ENCODE measurements around the gene BCR.

- TF ChIP-seq, protein P1, sequence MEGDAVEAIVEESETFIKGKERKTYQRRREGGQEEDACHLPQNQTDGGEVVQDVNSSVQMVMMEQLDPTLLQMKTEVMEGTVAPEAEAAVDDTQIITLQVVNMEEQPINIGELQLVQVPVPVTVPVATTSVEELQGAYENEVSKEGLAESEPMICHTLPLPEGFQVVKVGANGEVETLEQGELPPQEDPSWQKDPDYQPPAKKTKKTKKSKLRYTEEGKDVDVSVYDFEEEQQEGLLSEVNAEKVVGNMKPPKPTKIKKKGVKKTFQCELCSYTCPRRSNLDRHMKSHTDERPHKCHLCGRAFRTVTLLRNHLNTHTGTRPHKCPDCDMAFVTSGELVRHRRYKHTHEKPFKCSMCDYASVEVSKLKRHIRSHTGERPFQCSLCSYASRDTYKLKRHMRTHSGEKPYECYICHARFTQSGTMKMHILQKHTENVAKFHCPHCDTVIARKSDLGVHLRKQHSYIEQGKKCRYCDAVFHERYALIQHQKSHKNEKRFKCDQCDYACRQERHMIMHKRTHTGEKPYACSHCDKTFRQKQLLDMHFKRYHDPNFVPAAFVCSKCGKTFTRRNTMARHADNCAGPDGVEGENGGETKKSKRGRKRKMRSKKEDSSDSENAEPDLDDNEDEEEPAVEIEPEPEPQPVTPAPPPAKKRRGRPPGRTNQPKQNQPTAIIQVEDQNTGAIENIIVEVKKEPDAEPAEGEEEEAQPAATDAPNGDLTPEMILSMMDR (conservative IDR thresholded peaks at IDR 0.05 in 1 of 2, IDR thresholded peaks at IDR 0.05 in 1 of 2; ENCODE audit: low read depth in 1 of 2, low read length in 2 of 2), result no peak
- TF ChIP-seq EZH2 (IDR thresholded peaks at IDR 0.05; ENCODE audit: low read length, missing control alignments), result no peak
These were observed 122.1 kb downstream of the BCR start for GRCh38 chr22:23302171-23303002.
